CD4-positive, alpha-beta T cell (primary cell): ENCODE data around the gene KDM2B. TPM values are rescaled to one million over a fixed set of nuclear protein-coding genes. Genes with fewer than 3 reads are reported as not detected.

Experiments used
- ATAC-seq: fragments of 200-7000 bp; cut with Tn5 transposase; one replicate; pipeline ENCODE4 v1.10.0; 2022; ENCODE audit warnings: mild to moderate bottlenecking; ENCODE audit not compliant: poor library complexity
- CTCF ChIA-PET: fragments of 350-600 bp; sonication (Branson Sonifier 250); formaldehyde crosslinking; loops from one replicate; lab custom pipeline; 2021; ENCODE audit warnings: antibody characterized with exemption, inconsistent platforms; lab: Charles Lee
- POLR2A ChIA-PET: fragments of 350-600 bp; sonication (Branson Sonifier 250); formaldehyde crosslinking; loops from one replicate; lab custom pipeline; 2021; ENCODE audit warnings: antibody characterized with exemption, inconsistent platforms; lab: Charles Lee
- DNase-seq, 14 experiments: peaks; one replicate each; pipeline ENCODE4 v3.0.0-alpha.2; 2013 to 2020; ENCODE audit warnings: mixed read lengths in 2 of 14
- H3K27ac ChIP-seq, 2 donors: one replicate each; pipeline versions ENCODE4 v1.5.1 to v1.7.0; 2013; ENCODE audit warnings: low read length in 2 of 2, low read depth in 1 of 2, mild to moderate bottlenecking in 1 of 2
- H3K27me3 ChIP-seq, 2 experiments: 1 replicate in 1 of 2; 2 replicates in 1 of 2; pipeline versions ENCODE4 v1.6.1 to v1.7.0; 2013; ENCODE audit warnings: low read length in 2 of 2, control low read depth in 1 of 2, mild to moderate bottlenecking in 1 of 2, moderate library complexity in 1 of 2; ENCODE audit not compliant: insufficient read depth in 2 of 2, control insufficient read depth in 1 of 2
- H3K36me3 ChIP-seq: one replicate; pipeline ENCODE4 v1.6.1; 2013; ENCODE audit warnings: low read length, control low read depth; ENCODE audit not compliant: insufficient read depth
- H3K4me1 ChIP-seq: one replicate; pipeline ENCODE4 v1.6.1; 2013; ENCODE audit warnings: low read length, control low read depth; ENCODE audit not compliant: insufficient read depth
- H3K4me3 ChIP-seq: one replicate; pipeline ENCODE4 v1.5.1; 2013; ENCODE audit warnings: mild to moderate bottlenecking, low read length, moderate library complexity
- H3K9me3 ChIP-seq, 2 experiments: 1 replicate in 1 of 2; 2 replicates in 1 of 2; pipeline versions ENCODE4 v1.6.1 to v1.7.0; 2013; ENCODE audit warnings: low read length in 2 of 2, mild to moderate bottlenecking in 2 of 2, control low read depth in 1 of 2, moderate library complexity in 1 of 2; ENCODE audit not compliant: control insufficient read depth in 1 of 2, insufficient read depth in 1 of 2
- H3K27ac Mint-ChIP-seq: one replicate; pipeline ENCODE4 v1.8.0; 2020; ENCODE audit warnings: mixed read lengths
- H3K27me3 Mint-ChIP-seq: one replicate; pipeline ENCODE4 v1.8.0; 2021; ENCODE audit warnings: mixed read lengths
- H3K36me3 Mint-ChIP-seq: one replicate; pipeline ENCODE4 v1.8.0; 2021; ENCODE audit warnings: low read depth, mixed read lengths
- H3K4me1 Mint-ChIP-seq: one replicate; pipeline ENCODE4 v1.8.0; 2021; ENCODE audit warnings: low read depth, mixed read lengths
- H3K4me3 Mint-ChIP-seq: one replicate; pipeline ENCODE4 v1.8.0; 2020; ENCODE audit warnings: mild to moderate bottlenecking, mixed read lengths
- H3K9me3 Mint-ChIP-seq: one replicate; pipeline ENCODE4 v1.8.0; 2020; ENCODE audit warnings: mixed read lengths
- CTCF ChIP-seq: fragments of 200-600 bp; IDR thresholded peaks from one replicate; pipeline ENCODE4 v1.8.0; 2022; ENCODE audit warnings: antibody characterized with exemption, mild to moderate bottlenecking
- intact Hi-C, 2 experiments: fragments of 100-400 bp; cut with DNase I in 1 of 2; cut with micrococcal nuclease in 1 of 2; formaldehyde crosslinking; loops; one replicate each; pipeline versions ENCODE4 v1.15.1 to v1.9.0; 2023 to 2025; cut with DNase I, micrococcal nuclease
- total RNA-seq, 174 experiments: library from RNA in 2 of 174; stranded (reverse) in 2 of 174; gene quantifications; one replicate each; pipeline ENCODE4 v1.2.3 and lab custom pipeline; 2021 to 2026

The KDM2B gene
- total RNA-seq, 2 experiments from 2014 or later: 60.4 to 62.6 TPM

- Histone ChIP-seq H3K27ac (peak overlapping the region; percentile 67 to 80), H3K9me3 (no peaks in the 10 kb centered on the region), H3K4me1 (peaks cover 78% of the 10 kb centered on the region), H3K4me3 (peak overlapping the region; percentile 58), H3K27me3 (no peaks in the 10 kb centered on the region), H3K36me3 (peaks cover 22% of the 10 kb centered on the region)
- ChIA-PET POLR2A (interaction anchor here (1.2 to 2.3 kb wide), 4 partner anchors 92 to 267 kb away, joined by 3 to 16 read pairs (median 13); partner anchors contain the start of gene ORAI1), CTCF (interaction anchor here (0.7 to 1.6 kb wide), 2 partner anchors 17 to 238 kb away, joined by 3 to 7 read pairs; no protein-coding TSS in a partner anchor)
- TF ChIP-seq CTCF: no peak
- Mint-ChIP-seq H3K4me3 (peak overlapping the region; percentile 94), H3K4me1 (peaks cover 61% of the 10 kb centered on the region), H3K36me3 (peaks cover 41% of the 10 kb centered on the region), H3K27me3 (no peaks in the 10 kb centered on the region), H3K9me3 (no peaks in the 10 kb centered on the region), H3K27ac (peak overlapping the region; percentile 93)
- intact Hi-C loops: loop anchor here in 1 of 2 experiments (1.0 to 10.0 kb wide), 4 partner anchors 35 to 249 kb away; partner anchors contain the start of gene ORAI1
- ATAC-seq: no peak
- DNase-seq: peak in 2 of 14 experiments; percentile 22 to 34
These were observed 45.4 kb downstream of the KDM2B start for GRCh38 chr12:121535150-121536053.

GRCh38 chr12:121534495-121535148 is 46.2 kb downstream of the KDM2B start:
- H3K27me3 ChIP-seq: no peaks in the 10 kb centered on the region
- no peaks in the 10 kb centered on the region for H3K9me3 ChIP-seq
- ChIA-PET POLR2A (no interaction called here), CTCF (interaction anchor here (0.7 kb wide), 1 partner anchor 239 kb away, joined by 3 read pairs; no protein-coding TSS in a partner anchor)
- peaks cover 81% of the 10 kb centered on the region for H3K4me1 ChIP-seq
- peak; percentile 46 for ATAC-seq
- TF ChIP-seq CTCF: no peak
- H3K27ac ChIP-seq: peak overlapping the region; percentile 67 to 80
- Mint-ChIP-seq H3K4me3 (peak overlapping the region; percentile 66), H3K9me3 (no peaks in the 10 kb centered on the region), H3K4me1 (peaks cover 63% of the 10 kb centered on the region), H3K27ac (peak overlapping the region; percentile 93), H3K27me3 (no peaks in the 10 kb centered on the region), H3K36me3 (peaks cover 43% of the 10 kb centered on the region)
- H3K4me3 ChIP-seq: no peak overlapping the region
- peak; percentile 18 to 93 (median 50) for DNase-seq
- peaks cover 22% of the 10 kb centered on the region for H3K36me3 ChIP-seq
- intact Hi-C loops: loop anchor here in 1 of 2 experiments (10.0 kb wide), 1 partner anchor 250 kb away; no protein-coding TSS in a partner anchor

- no peaks in the 10 kb centered on the region for H3K27me3 ChIP-seq
- no peak for DNase-seq
- H3K36me3 Mint-ChIP-seq: peaks cover 43% of the 10 kb centered on the region
- no peak overlapping the region for H3K27ac ChIP-seq
- H3K9me3 Mint-ChIP-seq: no peaks in the 10 kb centered on the region
- peaks cover 67% of the 10 kb centered on the region for H3K4me1 Mint-ChIP-seq
- ChIA-PET POLR2A (interaction anchor here (1.3 kb wide), 1 partner anchor 93 kb away, joined by 3 read pairs; the partner anchor contains the start of gene ORAI1), CTCF (no interaction called here)
- no peak overlapping the region for H3K4me3 Mint-ChIP-seq
- peak overlapping the region; percentile 47 for H3K27ac Mint-ChIP-seq
- TF ChIP-seq CTCF: no peak
- intact Hi-C loops: loop anchor here (2.0 to 10.0 kb wide), 2 partner anchors 33 to 251 kb away; no protein-coding TSS in a partner anchor
- no peaks in the 10 kb centered on the region for H3K9me3 ChIP-seq
- no peak overlapping the region for H3K4me3 ChIP-seq
- H3K27me3 Mint-ChIP-seq: no peaks in the 10 kb centered on the region
- peaks cover 77% of the 10 kb centered on the region for H3K4me1 ChIP-seq
- ATAC-seq: no peak
- peaks cover 22% of the 10 kb centered on the region for H3K36me3 ChIP-seq
These were observed 47.3 kb downstream of the KDM2B start for GRCh38 chr12:121533394-121534090.
